Measurements from ENCODE around the gene NPL.

Gene NPL

GRCh38 chr1:182786223-182786994 lies 3.2 kb upstream of the NPL start:
- H3K4me3 ChIP-seq (ENCODE audit: low read length) = no peak overlapping the region
- peak; percentile 94 for TF ChIP-seq CTCF (conservative IDR thresholded peaks at IDR 0.05; ENCODE audit: low read depth, low read length)
- no peak for DNase-seq (ENCODE audit: low read depth)

- DNase-seq (ENCODE audit: low read depth) = no peak
Observed at GRCh38 chr1:182786995-182787324, 2.6 kb upstream of the NPL start.

GRCh38 chr1:182791281-182792179 lies 2.0 kb downstream of the NPL start:
- no peak for DNase-seq (ENCODE audit: low read depth)
- no peak overlapping the region for H3K4me3 ChIP-seq (ENCODE audit: low read length)
- TF ChIP-seq CTCF (conservative IDR thresholded peaks at IDR 0.05; ENCODE audit: low read depth, low read length) = no peak

More at GRCh38 chr1:182786995-182787324, 2.6 kb upstream of the NPL start:
- no peak for TF ChIP-seq CTCF (conservative IDR thresholded peaks at IDR 0.05; ENCODE audit: low read depth, low read length)
- H3K4me3 ChIP-seq (ENCODE audit: low read length) = no peak overlapping the region

GRCh38 chr1:182794091-182794490 lies 4.5 kb downstream of the NPL start:
- no peak overlapping the region for H3K4me3 ChIP-seq (ENCODE audit: low read length)
- TF ChIP-seq CTCF (conservative IDR thresholded peaks at IDR 0.05; ENCODE audit: low read depth, low read length) = no peak
- no peak for DNase-seq (ENCODE audit: low read depth)

GRCh38 chr1:182794676-182795201 lies 5.2 kb downstream of the NPL start:
- H3K4me3 ChIP-seq (ENCODE audit: low read length) = no peak overlapping the region
- TF ChIP-seq CTCF (conservative IDR thresholded peaks at IDR 0.05; ENCODE audit: low read depth, low read length) = no peak
- DNase-seq (ENCODE audit: low read depth) = no peak

GRCh38 chr1:182795563-182796228 lies 6.1 kb downstream of the NPL start:
- no peak for TF ChIP-seq CTCF (conservative IDR thresholded peaks at IDR 0.05; ENCODE audit: low read depth, low read length)
- H3K4me3 ChIP-seq (ENCODE audit: low read length) = no peak overlapping the region
- DNase-seq (ENCODE audit: low read depth) = peak; percentile 43
